GM10266 (cell line): ENCODE data around the gene NR4A2.

Experiments used
- DNase-seq: peaks from one replicate; pipeline ENCODE4 v3.0.0; 2012; ENCODE audit errors: extremely low spot score
- CTCF ChIP-seq: IDR thresholded peaks from 2 replicates; pipeline ENCODE4 v1.5.1; 2012; ENCODE audit warnings: mild to moderate bottlenecking, low read depth; ENCODE audit not compliant: control insufficient read depth, insufficient read depth; ENCODE audit errors: missing control alignments

Gene NR4A2

GRCh38 chr2:156332534-156333273, at the start of gene NR4A2:
Gene NR4A2, minus strand, starts transcription at chr2:156332721. Its CDS starts 2,535 bp downstream, at chr2:156330186.
- no peak for TF ChIP-seq CTCF
- peak; percentile 87 for DNase-seq

- peak; percentile 27 for DNase-seq
- TF ChIP-seq CTCF: no peak
Observed at GRCh38 chr2:156380117-156380645, 47.7 kb upstream of the NR4A2 start.

- DNase-seq: no peak
- no peak for TF ChIP-seq CTCF
Observed at GRCh38 chr2:156379714-156380113, 47.2 kb upstream of the NR4A2 start.

- DNase-seq: peak; percentile 60
- no peak for TF ChIP-seq CTCF
Observed at GRCh38 chr2:156379071-156379470, 46.5 kb upstream of the NR4A2 start.

GRCh38 chr2:156366753-156367152, 34.2 kb upstream of the NR4A2 start:
- no peak for TF ChIP-seq CTCF
- no peak for DNase-seq

- no peak for TF ChIP-seq CTCF
- no peak for DNase-seq
Observed at GRCh38 chr2:156363141-156363540, 30.6 kb upstream of the NR4A2 start.

GRCh38 chr2:156356014-156356754, 23.7 kb upstream of the NR4A2 start:
- no peak for TF ChIP-seq CTCF
- DNase-seq: no peak
